GM12878 (cell line): ENCODE data around the gene PLCXD1. TPM values are rescaled to one million over a fixed set of nuclear protein-coding genes. Genes with fewer than 3 reads are reported as not detected.

ENCODE experiments used
- CUX1 ChIP-seq: IDR thresholded peaks from 2 replicates; pipeline ENCODE4 v1.6.1; 2012; ENCODE audit warnings: improper control_type of control experiment, low read depth, low read length; ENCODE audit not compliant: insufficient replicate concordance
- FOS ChIP-seq: IDR thresholded peaks from 3 replicates; pipeline ENCODE4 v1.6.1; 2011; ENCODE audit warnings: borderline replicate concordance; ENCODE audit not compliant: insufficient read length; ENCODE audit errors: extremely low read depth
- MEF2A ChIP-seq: IDR thresholded peaks from 2 replicates; pipeline ENCODE4 v1.6.1; 2011; ENCODE audit warnings: low read depth, mild to moderate bottlenecking, low read length, moderate library complexity; ENCODE audit not compliant: insufficient read depth
- MTA2 ChIP-seq: fragments of 450-650 bp; IDR thresholded peaks from 2 replicates; pipeline ENCODE4 v1.6.1; 2016; ENCODE audit warnings: low read depth, mild to moderate bottlenecking, moderate library complexity
- NFYB ChIP-seq: IDR thresholded peaks from 2 replicates; pipeline ENCODE4 v1.6.1; 2011; ENCODE audit warnings: low read depth, mild to moderate bottlenecking, low read length, improper control_type of control experiment, moderate library complexity; ENCODE audit not compliant: insufficient read depth
- POLR2AphosphoS2 ChIP-seq: IDR thresholded peaks from 2 replicates; pipeline ENCODE4 v1.6.1; 2011; ENCODE audit warnings: low read depth, mild to moderate bottlenecking, low read length, improper control_type of control experiment, moderate library complexity
- POU2F2 ChIP-seq: IDR thresholded peaks from 3 replicates; pipeline ENCODE4 v1.6.1; 2011; ENCODE audit warnings: low read depth, mild to moderate bottlenecking, low read length, borderline replicate concordance
- RAD51 ChIP-seq: fragments of 450-650 bp; IDR thresholded peaks from 2 replicates; pipeline ENCODE4 v1.6.1; 2016; ENCODE audit warnings: moderate library complexity, mild to moderate bottlenecking, inconsistent platforms
- TAF1 ChIP-seq: IDR thresholded peaks from 2 replicates; pipeline ENCODE4 v1.6.1; 2011; ENCODE audit warnings: mild to moderate bottlenecking, low read depth, low read length, borderline replicate concordance
- TARDBP ChIP-seq: IDR thresholded peaks from 2 replicates; pipeline ENCODE4 v1.6.1; 2016; ENCODE audit warnings: borderline replicate concordance
- ZBTB33 ChIP-seq: fragments of 450-650 bp; IDR thresholded peaks from 2 replicates; pipeline ENCODE4 v1.6.1; 2017; ENCODE audit warnings: mild to moderate bottlenecking
- ZNF217 ChIP-seq: fragments of 450-650 bp; IDR thresholded peaks from 2 replicates; pipeline ENCODE4 v1.6.1; 2017; ENCODE audit warnings: antibody characterized with exemption, mild to moderate bottlenecking
- ZNF687 ChIP-seq: fragments of 450-650 bp; IDR thresholded peaks from 2 replicates; pipeline ENCODE4 v1.6.1; 2017; ENCODE audit warnings: mild to moderate bottlenecking, moderate library complexity
- polyA plus RNA-seq, 11 experiments: library from polyadenylated mRNA; depleted of rRNA in 4 of 11; unstranded in 6 of 11; stranded (reverse) in 5 of 11; fragments of >200 nt; fragmentation: Nextera tagmentation in 4 of 11; fragmentation: Illumina TruSeq in 1 of 11; extraction: Ambion mirVana in 4 of 11; extraction: Trizol in 1 of 11; gene quantifications; 1 replicate in 1 of 11; 2 replicates in 10 of 11; pipeline versions ENCODE4 v1.2.1 to v1.2.3, GENCODE V29; 2011 to 2016; ENCODE audit warnings: inconsistent platforms in 2 of 11, missing spikeins in 2 of 11, low read depth in 1 of 11
- total RNA-seq, 4 experiments: library from RNA; depleted of rRNA in 3 of 4; stranded (reverse); fragments of >200 nt in 3 of 4; fragmentation: Illumina TruSeq in 1 of 4; extraction: Trizol in 1 of 4; gene quantifications; 2 replicates each; pipeline versions ENCODE4 v1.2.1 to v1.2.3, GENCODE V29; 2013 to 2021
- TF ChIP-seq, protein P1 (sequence below): fragments of 450-650 bp; formaldehyde crosslinking; IDR thresholded peaks from 2 replicates; pipeline ENCODE4 v1.4.0; 2020; ENCODE audit warnings: mild to moderate bottlenecking, moderate library complexity

The PLCXD1 gene
- total and polyA plus RNA-seq, 10 of the 15 experiments (the other 5 are each of a cell fraction or from before 2014, with no cell fraction given), result 2.4 to 49.7 (median 18.0) TPM

DNA sequence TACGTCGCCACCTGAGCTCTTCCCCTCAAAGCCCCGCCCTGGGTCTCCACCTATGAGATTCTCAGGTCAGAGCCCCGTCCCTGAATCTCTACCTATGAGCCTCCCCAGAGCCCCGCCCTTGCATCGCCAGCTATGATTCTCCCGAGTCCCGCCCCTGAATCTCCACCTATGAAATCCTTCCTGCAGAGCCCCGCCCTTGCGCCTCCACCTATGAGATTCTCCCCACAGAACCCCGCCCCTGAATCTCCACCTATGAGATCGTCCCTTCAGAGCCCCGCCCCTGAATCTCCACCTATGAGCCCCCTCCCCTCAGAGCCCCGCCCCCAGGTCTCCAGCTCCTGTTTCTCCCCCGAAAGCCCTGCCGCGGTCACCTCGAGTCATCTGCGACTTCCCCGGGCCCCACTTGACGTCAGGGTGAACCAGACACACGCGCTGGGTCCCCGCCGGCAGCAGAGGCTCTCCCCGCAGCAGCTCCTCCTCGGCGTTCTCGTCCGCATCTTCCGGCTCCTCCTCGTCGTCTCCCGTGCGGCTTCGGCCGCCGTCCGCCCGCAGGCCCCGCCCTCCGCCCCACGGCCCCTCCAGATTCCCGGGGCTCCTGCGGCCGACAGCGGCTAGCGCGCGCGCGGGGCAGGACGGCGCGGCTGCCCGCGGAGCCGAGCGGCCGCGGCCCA lies 37.0 kb downstream of the PLCXD1 start (continued):
- peak; percentile 58 for TF ChIP-seq ZNF687
- no peak for TF ChIP-seq ZBTB33
- TF ChIP-seq POLR2AphosphoS2, result no peak
- TF ChIP-seq CUX1, result no peak
- TF ChIP-seq TARDBP, result no peak
- no peak for TF ChIP-seq MEF2A
- TF ChIP-seq ZNF217, result peak; percentile 22; the same call in 1 of the 2 replicates
- TF ChIP-seq, protein P1, sequence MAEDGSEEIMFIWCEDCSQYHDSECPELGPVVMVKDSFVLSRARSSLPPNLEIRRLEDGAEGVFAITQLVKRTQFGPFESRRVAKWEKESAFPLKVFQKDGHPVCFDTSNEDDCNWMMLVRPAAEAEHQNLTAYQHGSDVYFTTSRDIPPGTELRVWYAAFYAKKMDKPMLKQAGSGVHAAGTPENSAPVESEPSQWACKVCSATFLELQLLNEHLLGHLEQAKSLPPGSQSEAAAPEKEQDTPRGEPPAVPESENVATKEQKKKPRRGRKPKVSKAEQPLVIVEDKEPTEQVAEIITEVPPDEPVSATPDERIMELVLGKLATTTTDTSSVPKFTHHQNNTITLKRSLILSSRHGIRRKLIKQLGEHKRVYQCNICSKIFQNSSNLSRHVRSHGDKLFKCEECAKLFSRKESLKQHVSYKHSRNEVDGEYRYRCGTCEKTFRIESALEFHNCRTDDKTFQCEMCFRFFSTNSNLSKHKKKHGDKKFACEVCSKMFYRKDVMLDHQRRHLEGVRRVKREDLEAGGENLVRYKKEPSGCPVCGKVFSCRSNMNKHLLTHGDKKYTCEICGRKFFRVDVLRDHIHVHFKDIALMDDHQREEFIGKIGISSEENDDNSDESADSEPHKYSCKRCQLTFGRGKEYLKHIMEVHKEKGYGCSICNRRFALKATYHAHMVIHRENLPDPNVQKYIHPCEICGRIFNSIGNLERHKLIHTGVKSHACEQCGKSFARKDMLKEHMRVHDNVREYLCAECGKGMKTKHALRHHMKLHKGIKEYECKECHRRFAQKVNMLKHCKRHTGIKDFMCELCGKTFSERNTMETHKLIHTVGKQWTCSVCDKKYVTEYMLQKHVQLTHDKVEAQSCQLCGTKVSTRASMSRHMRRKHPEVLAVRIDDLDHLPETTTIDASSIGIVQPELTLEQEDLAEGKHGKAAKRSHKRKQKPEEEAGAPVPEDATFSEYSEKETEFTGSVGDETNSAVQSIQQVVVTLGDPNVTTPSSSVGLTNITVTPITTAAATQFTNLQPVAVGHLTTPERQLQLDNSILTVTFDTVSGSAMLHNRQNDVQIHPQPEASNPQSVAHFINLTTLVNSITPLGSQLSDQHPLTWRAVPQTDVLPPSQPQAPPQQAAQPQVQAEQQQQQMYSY, result no peak
- TF ChIP-seq FOS, result peak; percentile 77
- peak; percentile 83 for TF ChIP-seq TAF1
- 0 out of 3 replicates have a peak, but pooled peaks have one; percentile 44 for TF ChIP-seq POU2F2
- peak; percentile 74; the same call in 1 of the 2 replicates for TF ChIP-seq NFYB
- no peak for TF ChIP-seq RAD51
- no peak for TF ChIP-seq MTA2
